ENCODE results near the gene SPSB3.

DNA sequence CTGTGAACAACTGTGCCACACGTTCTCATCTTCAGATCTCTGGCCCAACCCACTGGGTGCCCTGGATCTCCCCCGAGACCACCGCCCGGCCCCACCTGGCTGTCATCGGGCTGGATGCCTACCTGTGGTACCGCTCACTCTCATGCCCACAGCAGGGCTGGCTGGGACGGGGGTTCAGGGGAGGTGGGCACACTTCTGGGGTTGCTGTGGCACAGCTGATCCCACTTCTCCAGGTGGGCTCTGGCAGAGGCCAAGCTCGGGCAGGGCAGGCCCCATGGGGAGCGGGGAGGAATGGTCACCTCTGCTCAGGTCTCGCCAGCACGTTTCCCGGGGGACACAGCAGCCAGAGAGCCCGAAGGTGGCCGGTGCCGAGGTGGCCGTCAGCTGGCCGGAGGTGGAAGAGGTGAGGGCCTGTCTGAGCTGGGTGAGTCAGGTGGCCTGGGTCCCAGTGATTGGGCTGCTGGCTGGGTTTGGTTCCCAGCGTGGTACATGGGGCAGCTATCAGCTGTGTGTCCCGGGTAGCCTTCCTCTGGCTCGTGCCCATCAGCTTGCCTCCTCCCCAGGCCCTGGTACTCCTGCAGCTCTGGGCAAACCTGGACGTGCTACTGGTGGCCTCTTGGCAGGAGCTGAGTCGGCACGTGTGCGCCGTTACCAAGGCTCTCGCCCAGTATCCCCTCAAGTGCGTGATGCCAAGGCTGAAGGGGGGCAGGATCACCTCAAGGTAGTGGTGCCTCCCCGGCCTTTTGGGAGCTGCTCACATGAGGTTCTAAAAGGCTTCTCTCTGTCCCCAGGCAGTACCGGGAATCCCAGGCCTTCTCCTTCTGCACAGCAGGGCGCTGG lies 7.1 kb downstream of the SPSB3 start:
- TF ChIP-seq POLR2AphosphoS5 (IDR thresholded peaks at IDR 0.05; ENCODE audit: low read depth, low read length) (no peak), SETDB1 (CRISPR knock-in tag; IDR thresholded peaks at IDR 0.05; ENCODE audit: borderline replicate concordance) (no peak), TEAD3 (CRISPR knock-in tag; optimal IDR thresholded peaks at IDR 0.05; ENCODE audit: borderline replicate concordance) (no peak), CTCF (CRISPR knock-in tag; IDR thresholded peaks at IDR 0.05) (no peak), JUNB (CRISPR knock-in tag; IDR thresholded peaks at IDR 0.05; ENCODE audit: borderline replicate concordance) (no peak), HDAC1 (CRISPR knock-in tag; IDR thresholded peaks at IDR 0.05) (no peak), ZNF790 (CRISPR knock-in tag; IDR thresholded peaks at IDR 0.05; ENCODE audit: borderline replicate concordance) (no peak), ZNF687 (CRISPR knock-in tag; IDR thresholded peaks at IDR 0.05) (no peak), ZNF441 (CRISPR knock-in tag; IDR thresholded peaks at IDR 0.05; ENCODE audit: borderline replicate concordance) (no peak), RXRB (CRISPR knock-in tag; IDR thresholded peaks at IDR 0.05; ENCODE audit: borderline replicate concordance) (no peak), ZIK1 (CRISPR knock-in tag; IDR thresholded peaks at IDR 0.05; ENCODE audit: borderline replicate concordance, low read depth) (no peak), NFE2 (CRISPR knock-in tag; IDR thresholded peaks at IDR 0.05) (no peak), ETV6 (CRISPR knock-in tag; conservative IDR thresholded peaks at IDR 0.05) (no peak)

All from HepG2 (cell line).